ENCODE measurements around the gene TBL3.
"Not testable (repeated sequence)": the region's sequence is repeated elsewhere in the genome, so short reads cannot be mapped to it uniquely, and the experiment has no call there.

The TBL3 gene

DNA sequence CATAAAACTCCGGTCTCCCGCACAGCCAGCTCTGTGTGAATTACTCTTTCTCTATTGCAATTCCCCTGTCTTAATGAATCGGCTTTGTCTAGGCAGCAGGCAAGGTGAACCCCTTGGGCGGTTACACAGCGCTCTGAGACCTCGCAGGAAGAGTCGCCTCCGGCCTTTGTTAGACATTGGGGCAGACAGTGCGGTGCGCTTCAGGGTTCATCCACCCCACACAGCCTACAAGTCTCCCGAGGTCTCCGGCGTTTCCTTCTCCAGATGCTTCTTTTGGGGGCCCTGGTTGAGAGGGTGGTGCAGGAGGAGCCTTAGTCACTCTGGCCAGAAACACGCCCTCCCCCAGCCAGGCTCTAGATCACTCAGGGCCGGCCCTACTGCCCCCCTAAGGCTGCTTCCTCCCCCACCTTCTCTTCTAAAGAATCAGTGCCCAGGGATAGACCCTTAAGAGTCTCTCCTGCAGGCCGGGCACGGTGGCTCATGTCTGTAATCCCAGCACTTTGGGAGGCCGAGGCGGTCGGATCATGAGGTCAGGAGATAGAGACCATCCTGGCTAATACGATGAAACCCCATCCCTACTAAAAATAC lies 27.1 kb upstream of the TBL3 start:
- no peak for DNase-seq

DNA sequence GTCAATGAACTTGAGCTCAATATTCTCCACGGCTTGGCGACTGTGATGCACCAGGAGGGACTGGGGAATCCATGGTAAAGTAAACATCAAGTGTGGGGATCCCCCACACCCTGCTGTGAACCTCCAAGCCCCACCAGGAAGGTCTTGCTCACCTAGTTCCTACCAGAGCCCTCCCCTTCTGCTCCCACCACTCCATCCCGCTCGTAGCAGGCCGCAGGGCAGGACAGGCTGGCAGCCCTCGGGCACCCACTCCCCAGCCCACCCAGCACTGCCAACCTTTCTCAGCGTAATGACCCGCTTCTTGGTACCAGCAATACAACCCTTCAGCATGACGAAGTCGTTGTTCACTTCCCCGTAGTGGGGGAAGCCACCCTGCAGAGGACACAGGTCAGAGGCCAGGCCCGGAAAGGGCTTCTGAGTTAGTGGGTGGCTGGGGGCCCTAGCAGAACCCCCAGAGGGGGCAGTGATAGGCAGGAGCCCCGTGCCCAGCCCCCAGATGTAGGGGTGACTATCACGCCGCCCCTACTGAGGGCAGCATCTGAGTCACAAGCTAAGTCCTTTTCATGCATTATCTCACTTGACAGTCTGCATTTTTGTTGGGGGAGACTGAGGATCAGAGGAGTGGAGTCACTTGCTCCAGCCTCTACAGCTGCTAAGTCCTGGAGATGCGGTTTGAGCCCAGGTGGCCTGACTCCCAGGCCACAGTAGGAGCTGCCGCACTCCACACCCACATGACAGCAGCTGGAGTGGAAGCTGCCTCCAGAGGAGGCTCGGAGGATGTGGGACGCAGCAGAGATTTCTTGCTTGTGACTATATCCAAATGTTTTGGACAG lies 26.1 kb upstream of the TBL3 start:
- DNase-seq = no peak

DNA sequence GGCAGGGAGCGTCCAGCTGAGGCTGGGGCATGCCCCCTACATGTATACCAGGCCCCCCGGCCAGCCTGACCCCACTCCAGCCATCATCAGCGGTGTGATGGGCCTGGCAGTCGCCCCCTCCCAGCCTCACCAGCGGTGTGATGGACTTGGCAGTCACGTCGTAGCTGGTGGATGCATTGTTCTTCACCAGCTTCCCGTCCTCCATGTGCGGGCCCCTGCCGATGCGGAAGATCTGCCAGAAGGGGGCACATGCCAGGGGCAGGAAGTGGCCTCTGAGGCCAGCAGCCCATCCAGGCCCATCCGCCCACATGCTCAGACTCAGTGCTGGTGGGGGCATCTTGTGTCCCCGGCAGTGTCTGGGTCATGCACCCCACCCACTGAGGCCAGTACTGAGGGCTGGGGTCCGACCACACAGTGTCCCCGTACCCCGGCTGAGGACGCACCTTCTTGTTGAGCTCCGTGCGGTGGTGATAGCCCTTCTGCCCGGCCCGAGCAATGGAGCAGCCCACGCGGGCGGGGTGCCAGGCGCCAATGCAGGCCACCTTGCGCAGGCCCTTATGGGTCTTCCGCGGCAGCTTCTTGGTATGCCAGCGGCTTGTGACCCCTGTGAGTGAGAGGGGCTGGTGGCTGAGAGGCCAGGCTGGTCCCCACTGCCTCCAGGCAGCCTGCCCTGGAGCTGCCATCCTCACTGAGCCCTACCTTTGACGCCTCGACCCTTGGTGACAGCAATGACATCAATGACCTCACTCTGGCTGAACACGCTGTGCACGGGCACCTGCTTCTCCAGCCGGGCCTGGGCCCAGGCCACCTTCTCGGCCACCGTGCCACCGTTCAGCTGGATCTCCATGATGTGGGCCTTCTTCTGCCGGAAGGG lies 25.1 kb upstream of the TBL3 start:
- no peak for DNase-seq

DNA sequence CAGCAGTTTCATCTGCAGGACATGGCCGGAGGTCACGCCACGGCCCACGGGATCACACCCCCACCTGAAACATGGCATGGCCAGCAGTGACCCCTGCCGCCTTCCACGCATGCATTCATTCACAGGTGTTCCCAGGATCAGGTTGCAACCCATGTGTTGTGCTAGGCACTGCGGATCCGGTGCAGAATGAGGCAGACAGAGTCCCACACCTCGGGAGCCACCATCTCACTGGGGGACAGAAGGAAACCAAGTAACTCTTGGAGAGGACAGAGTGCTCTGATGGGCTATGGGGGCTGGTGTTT lies 24.5 kb upstream of the TBL3 start:
- DNase-seq = no peak

DNA sequence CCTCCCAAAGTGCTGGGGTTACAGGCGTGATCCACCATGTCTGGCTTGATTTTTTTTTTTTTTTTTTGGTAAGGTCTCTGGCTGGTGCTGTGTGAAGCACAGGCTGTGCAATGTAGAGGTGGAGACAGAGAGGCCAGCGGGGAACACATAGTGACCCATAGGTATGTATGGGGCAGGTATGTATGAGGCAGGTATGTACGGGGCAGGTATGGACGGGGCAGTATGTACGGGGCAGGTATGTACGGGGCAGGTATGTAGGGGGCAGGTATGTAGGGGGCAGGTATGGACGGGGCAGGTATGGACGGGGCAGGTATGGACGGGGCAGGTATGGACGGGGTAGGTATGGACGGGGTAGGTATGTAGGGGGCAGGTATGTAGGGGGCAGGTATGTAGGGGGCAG lies 22.3 kb upstream of the TBL3 start:
- DNase-seq = no peak

DNA sequence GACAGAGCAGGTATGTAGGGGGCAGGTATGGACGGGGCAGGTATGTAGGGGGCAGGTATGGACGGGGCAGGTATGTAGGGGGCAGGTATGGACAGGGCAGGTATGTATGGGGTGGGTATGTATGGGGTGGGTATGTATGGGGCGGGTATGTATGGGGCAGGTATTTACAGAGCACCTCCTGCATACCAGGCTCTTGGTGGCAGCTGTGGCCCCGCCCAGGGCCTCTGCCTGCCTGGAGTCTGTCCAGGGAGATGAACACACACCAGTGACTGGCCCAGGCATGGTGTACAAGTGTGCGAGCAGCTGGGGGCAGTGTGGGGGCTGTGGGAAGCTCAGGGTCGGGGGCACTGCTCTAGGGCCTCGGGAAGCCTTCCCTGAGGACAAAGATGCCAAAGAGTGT lies 21.8 kb upstream of the TBL3 start:
- DNase-seq = no peak

DNA sequence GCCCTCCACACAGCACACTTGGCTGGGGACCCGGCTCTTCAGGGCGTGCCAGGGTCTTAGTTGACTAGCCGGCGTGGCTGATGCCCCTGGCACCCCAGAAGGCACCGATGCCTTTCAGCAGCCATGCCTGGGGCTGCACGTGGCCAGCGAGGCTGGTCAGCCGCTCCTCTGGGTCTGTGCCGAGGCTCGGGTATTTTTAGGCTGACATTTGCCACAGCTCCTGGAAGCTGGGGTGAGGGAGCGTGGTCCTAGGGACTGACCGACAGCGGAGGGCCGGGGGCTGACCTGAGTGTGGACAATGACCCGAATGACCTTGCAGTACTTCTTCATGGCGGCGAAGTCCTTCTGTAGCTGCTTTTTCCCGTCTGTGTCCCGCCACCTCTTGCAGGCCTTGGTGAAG lies 21.3 kb upstream of the TBL3 start:
- DNase-seq = no peak

DNA sequence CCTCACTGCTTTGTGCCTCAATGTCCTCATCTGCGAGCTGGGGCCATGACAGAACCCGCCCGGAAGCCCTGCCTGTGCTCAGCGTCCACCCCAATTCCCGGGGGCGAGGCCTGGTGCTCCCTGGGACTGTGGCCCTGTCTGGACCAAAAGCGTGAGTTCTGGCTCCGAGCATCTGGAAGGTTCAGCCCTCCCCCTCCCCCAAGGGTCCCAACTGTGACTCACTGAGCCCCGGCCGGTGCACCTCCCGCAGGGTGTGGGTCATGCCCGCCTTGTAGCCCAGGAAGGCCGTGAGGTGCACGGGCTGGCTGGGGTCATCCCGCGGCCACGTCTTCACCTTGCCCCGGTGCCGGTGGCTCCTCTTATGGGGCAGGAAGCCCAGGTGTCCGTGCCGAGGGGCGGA lies 18.1 kb upstream of the TBL3 start:
- no peak for DNase-seq

DNA sequence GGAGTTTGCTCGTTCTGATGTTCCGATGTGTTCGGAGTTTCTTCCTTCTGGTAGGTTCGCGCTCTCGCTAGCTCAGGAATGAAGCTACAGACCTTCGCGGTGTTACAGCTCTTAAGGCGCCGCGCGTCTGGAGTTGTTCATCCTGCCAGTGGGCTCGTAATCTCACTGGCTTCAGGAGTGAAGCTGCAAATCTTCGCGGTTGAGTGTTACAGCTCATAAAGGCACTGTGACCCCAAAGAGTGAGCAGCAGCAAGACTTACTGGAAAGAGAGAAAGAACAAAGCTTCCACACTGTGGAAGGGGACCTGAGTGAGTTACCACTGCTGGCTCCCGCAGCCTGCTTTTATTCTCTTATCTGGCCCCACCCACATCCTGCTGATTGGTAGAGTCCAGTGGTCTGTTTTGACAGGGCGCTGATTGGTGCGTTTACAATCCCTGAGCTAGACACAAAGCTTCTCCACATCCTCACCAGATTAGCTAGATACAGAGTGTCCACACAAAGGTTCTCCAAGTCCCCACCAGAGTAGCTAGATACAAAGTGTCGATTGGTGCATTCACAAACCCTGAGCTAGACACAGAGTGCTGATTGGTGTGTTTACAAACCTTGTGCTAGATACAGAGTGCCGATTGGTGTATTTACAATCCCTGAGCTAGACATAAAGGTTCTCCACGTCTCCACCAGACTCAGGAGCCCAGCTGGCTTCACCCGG lies 14.3 kb upstream of the TBL3 start:
- DNase-seq = not testable (repeated sequence)

DNA sequence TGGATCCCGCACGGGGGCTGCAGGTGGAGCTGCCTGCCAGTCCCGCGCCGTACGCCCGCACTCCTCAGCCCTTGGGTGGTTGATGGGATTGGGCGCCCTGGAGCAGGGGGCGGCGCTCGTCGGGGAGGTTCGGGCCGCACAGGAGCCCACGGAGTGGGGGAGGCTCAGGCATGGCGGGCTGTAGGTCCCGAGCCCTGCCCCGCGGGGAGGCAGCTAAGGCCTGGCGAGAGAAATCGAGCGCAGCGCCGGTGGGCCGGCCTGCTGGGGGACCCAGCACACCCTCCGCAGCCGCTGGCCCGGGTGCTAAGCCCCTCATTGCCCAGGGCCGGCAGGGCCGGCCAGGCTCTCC lies 13.7 kb upstream of the TBL3 start:
- not testable (repeated sequence) for DNase-seq

DNA sequence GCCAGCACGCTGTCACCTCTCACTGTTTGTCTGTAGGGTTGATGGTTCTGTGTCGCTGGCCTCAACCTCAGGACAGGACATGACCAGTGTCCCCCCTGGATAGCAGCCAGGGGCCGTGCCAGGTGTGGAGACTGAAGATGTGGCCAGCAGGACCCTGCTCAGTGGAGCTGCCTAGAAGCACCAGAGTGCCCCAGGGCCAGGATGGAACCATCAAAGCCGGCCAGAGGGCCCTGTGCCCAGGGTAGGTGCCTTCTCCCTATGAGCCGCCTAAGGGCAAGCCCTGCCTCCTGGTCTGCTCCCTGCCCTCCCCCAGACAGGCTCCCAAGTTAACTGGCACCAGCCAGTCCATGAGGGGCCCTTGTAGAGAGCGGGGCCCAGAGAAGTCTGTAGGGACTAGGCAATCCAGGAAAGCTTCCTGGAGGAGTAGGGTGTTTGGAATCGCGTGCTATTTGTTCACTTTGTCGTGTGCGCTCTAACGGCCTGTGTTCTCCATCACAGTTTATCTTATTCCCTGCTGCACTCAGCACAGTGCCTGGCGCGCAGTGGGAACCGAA lies 13.1 kb upstream of the TBL3 start:
- no peak for DNase-seq

DNA sequence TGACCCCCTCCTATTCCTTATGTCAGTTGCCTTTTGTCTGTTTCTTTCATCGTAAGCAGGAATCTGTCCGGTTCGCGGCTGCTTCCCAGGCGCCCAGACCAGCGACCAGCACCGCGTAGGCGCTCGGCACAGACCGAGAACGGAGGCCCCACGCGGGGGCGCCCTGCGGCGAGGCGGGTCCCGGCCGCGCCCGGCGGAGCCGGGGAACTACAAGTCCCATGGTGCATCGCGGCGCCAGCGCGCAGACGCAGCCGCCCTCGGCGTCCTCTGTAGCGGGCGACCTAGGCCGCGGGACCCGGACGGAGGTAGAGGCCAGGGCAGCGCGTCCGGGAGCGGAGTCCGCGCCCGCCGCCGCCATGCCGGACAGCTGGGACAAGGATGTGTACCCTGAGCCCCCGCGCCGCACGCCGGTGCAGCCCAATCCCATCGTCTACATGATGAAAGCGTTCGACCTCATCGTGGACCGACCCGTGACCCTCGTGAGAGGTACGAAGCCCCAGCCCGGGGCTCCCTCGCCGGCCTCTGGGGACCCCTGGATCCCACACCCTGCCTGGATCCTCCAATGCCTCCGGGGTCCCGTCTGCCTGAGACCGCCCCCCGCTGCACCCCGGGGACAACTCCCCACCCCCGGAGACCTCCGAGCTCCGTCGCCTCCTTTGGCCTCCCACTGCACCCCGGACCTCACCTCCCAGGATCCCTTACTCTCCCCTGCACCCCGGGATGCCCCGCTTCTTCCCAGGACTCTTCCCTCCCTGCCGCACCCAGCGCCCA lies 12.4 kb upstream of the TBL3 start, which contains the start of gene NDUFB10:
Gene NDUFB10 (plus strand): TSS at position 270 of the 771 bp plus-strand sequence. CDS start 87 bp downstream, at position 357.
- peak; percentile 66 for DNase-seq

DNA sequence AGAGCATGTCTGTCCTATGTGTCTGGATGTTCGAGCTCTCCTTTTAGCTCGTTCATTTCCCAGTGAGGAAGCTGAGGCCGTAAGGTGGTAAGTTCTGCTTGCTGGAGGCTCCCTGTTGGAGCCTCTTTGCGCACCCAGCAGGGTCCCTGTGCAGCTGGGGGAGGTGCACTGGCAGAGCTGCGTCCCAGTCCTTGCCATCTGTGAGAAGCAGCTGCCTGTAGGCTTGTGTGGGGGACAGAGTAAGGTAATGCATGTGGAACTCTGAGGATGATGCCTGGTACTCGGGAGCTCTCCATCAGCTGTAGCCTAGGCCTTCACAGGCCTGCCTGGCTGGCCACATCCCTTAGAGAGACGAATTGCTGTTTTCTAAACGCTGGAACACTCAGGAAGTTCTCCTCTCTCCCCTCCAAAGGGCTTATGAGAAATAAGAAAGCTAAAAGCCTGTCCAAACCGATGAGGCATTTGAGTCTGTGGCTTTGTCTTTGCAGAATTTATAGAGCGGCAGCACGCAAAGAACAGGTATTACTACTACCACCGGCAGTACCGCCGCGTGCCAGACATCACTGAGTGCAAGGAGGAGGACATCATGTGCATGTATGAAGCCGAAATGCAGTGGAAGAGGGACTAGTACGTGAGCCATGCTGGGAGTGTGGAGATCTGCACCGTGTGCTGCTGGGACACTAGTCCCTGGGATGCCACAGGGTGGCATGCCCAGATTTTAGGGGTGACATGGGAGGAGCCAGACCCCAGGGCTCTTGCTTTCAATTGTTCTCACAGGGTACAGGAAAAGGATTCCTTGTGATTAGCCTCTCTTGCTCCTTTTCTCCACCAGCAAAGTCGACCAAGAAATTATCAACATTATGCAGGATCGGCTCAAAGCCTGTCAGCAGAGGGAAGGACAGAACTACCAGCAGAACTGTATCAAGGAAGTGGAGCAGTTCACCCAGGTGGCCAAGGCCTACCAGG lies 10.9 kb upstream of the TBL3 start:
- DNase-seq = peak; percentile 82

DNA sequence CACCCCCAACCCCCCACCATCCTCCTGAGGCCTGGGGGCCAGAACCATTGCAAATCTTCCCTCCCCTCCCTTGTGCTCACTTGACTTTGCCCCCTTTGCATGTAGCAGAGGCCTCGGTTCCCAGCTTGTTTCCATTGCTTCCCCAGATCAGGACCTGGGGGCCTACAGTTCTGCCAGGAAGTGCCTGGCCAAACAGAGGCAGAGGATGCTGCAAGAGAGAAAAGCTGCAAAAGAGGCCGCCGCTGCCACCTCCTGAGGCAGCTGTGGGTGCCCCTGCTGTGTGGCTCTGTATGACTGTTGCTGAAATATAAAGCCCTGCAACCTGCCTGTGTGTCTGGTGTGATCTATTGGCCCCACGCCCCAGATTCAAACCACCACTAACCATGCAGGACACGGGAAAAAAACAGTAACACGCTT lies 10.2 kb upstream of the TBL3 start:
- no peak for DNase-seq

DNA sequence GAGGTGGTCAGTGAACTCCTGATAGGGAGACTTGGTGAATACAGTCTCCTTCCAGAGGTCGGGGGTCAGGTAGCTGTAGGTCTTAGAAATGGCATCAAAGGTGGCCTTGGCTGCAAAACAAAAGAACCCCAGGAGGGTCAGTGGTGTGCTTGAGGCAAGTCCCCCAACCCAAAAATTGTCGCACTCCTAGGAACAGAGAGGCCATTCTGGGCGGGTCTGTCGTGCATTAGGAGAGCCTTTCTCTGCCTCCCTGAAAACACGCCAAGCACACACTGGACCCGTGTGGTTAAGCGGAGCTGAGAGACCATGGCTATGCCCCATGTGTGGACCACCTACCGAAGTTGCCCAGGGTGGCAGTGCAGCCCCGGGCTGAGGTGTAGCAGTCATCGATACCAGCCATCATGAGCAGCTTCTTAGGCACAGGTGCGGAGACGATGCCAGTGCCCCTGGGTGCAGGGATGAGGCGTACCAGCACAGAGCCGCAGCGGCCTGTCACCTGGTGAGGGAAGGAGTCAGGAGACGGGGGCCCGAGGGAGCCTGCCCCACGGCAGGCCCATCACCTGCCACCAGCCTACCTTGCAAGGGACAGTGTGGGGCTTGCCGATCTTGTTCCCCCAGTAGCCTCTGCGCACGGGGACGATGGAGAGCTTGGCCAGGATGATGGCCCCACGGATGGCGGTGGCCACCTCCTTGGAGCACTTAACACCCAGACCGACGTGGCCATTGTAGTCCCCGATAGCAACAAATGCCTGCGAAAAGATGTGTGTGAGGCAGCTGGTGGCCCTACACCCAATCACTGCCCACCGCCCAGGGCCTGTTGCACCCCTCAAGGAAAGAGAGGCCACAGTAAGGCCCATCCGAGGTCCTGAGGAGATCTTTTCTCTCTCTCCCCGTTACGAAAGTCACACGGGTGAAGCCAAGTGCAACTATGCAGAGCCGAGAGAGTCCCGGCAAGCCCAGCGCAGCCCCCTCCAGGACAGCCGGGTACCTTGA lies 9.4 kb upstream of the TBL3 start:
- not testable (repeated sequence) for DNase-seq

DNA sequence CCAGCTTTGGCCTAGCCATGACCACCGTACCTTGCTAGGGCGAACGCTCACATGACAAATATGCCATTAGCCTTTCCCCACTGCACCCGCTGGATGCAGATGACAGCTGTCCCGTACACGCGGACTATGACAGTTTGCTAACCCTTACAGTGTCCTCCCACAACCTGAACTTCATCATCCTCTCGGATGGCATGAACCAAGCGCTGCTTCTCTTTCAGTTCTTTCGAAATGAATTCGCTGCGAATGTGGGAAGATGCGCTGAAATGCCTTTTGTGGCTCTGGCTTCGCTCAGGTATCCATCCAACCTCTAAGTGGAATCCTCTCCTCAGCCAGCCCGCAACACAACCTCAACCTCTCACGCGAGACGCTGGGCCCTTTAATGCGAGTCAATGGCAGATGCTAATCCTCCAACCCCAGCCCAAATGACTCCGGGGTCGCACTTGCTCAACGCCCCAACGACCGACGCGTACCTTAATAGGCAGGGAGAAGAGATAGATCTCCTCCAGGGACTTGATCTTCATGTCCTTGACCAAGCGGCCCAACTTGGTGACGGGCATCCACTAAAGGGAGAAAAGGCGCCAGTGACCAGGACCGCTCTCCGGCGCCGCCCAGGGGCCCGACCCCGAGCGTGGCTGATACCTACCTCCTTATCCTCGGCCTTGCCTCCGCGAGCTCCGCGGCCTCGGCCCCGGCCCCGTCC lies 7.9 kb upstream of the TBL3 start:
- DNase-seq = no peak

DNA sequence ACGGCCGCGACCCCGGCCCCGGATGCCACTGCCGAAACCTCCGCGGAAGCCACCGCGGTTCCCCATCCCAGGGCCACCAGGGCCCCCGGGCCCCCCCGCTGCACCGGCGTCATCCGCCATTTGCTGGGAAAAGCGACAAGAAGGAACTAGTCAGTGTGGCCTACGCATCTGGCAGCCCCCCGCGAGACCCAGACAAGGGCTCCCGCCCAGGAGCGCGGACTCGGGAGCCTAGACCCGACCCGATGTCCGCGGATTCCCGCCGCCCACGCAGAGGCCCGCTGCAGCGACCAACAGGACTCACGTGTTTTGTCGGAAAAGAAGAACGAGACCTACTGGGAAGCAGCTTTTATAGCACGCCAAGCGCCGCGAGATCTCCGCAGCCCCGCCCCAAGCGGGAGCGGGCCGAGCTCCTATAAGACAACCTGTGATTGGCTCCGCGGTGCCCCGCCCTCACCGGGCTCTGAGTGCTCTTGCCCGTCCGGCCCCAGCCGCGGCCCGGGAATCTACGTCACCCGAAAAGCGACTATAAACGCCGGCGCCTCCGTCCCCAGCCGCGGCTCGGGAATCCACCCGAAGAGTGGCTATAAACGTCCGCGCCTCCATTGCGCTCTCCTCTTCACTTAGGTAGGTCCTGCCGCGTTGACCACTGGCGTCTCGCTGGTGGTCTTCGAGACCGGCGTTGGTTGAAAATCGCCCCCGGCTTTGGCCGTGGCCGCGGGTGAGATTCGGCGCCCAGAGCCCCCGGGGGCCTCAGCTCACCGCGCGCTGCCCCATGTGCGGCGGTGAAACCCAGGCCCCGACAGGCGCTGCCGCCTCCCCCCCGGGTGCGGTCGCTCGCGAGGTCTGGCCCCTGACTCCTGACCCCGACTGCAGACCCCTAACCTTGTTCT lies 7.1 kb upstream of the TBL3 start, which contains the start of gene RPS2:
Gene RPS2 (minus strand): TSS at position 321 of the 890 bp plus-strand sequence. CDS start 201 bp downstream, at position 120.
- DNase-seq = peak; percentile 96
